HCT116 (cell line): ENCODE data around the gene BMP7. TPM values are rescaled to one million over a fixed set of nuclear protein-coding genes. Genes with fewer than 3 reads are reported as not detected.
A peak's percentile ranks its signal among the peaks of the same experiment; 100 is the strongest.

Experiments
- ATAC-seq: fragments of 200-7000 bp; cut with Tn5 transposase; 2 replicates; pipeline ENCODE4 v1.9.1; 2020; ENCODE audit warnings: mild to moderate bottlenecking, moderate library complexity
- BruUV-seq: library from RNA; stranded (reverse); fragments of 400-500 nt; replicated peaks from 2 replicates; lab custom pipeline; 2021; lab: Mats Ljungman, UMichigan
- CTCF ChIA-PET: fragments of 300-600 bp; sonication (Branson Sonifier 250); formaldehyde crosslinking; loops from one replicate; lab custom pipeline; 2021; ENCODE audit warnings: antibody characterized with exemption; lab: Charles Lee
- POLR2A ChIA-PET: fragments of 300-600, 350-600 bp; sonication (Branson Sonifier 250); formaldehyde crosslinking; loops from one replicate; lab custom pipeline; 2021; ENCODE audit warnings: antibody characterized with exemption; lab: Charles Lee
- RAD21 ChIA-PET, 2 experiments: fragments of 300-600 bp; sonication (Branson Sonifier 250); formaldehyde crosslinking; loops; one replicate each; lab custom pipeline; 2023; ENCODE audit warnings: low total read pairs in 2 of 2; ENCODE audit not compliant: uncharacterized antibody in 2 of 2, unreplicated experiment in 2 of 2, low non-redundant PET in 1 of 2; lab: Charles Lee
- DNase-seq: peaks from one replicate; pipeline ENCODE4 v3.0.0-alpha.2; 2010; ENCODE audit warnings: low read depth, low spot score
- H2AFZ ChIP-seq: fragments of 200-600 bp; shearing (Covaris generic), sonication (generic); 2 replicates; pipeline ENCODE4 v1.6.1; 2017; ENCODE audit warnings: low read depth, mixed run types, mixed read lengths, antibody characterized with exemption, low read length; ENCODE audit not compliant: poor library complexity, severe bottlenecking
- H3K27ac ChIP-seq: 2 replicates; pipeline ENCODE4 v1.5.1; 2012; ENCODE audit warnings: low read depth, low read length
- H3K27me3 ChIP-seq: fragments of 200-600 bp; sonication (generic); 2 replicates; pipeline ENCODE4 v1.6.1; 2016; ENCODE audit warnings: mixed run types, low read length, mixed read lengths; ENCODE audit not compliant: insufficient read depth
- H3K36me3 ChIP-seq, 2 experiments: fragments of 200-500 bp in 1 of 2; fragments of 200-600 bp in 1 of 2; sonication (Bioruptor generic) in 1 of 2; sonication (generic) in 1 of 2; 2 replicates each; pipeline versions ENCODE4 v1.5.1 to v1.6.1; 2014 to 2016; ENCODE audit warnings: low read length in 2 of 2, inconsistent platforms in 1 of 2, mixed read lengths in 1 of 2, mixed run types in 1 of 2; ENCODE audit not compliant: insufficient read depth in 2 of 2, control insufficient read depth in 1 of 2
- H3K4me1 ChIP-seq, 2 experiments: fragments of 200-600 bp in 1 of 2; sonication (generic) in 1 of 2; 2 replicates each; pipeline versions ENCODE4 v1.5.1 to v1.6.1; 2012 to 2017; ENCODE audit warnings: low read length in 2 of 2, inconsistent platforms in 1 of 2, mild to moderate bottlenecking in 1 of 2, mixed read lengths in 1 of 2, mixed run types in 1 of 2, moderate library complexity in 1 of 2; ENCODE audit not compliant: insufficient read depth in 2 of 2, control insufficient read depth in 1 of 2
- H3K4me2 ChIP-seq: fragments of 200-600 bp; sonication (generic); 2 replicates; pipeline ENCODE4 v1.6.1; 2017; ENCODE audit warnings: mixed run types, low read length, mixed read lengths
- H3K4me3 ChIP-seq, 2 experiments: fragments of 200-600 bp in 1 of 2; sonication (generic) in 1 of 2; replicated peaks in 1 of 2; 2 replicates each; pipeline ENCODE4 v1.5.1; 2011 to 2016; ENCODE audit warnings: low read length in 2 of 2, control low read depth in 1 of 2, low read depth in 1 of 2, mild to moderate bottlenecking in 1 of 2, mixed read lengths in 1 of 2, mixed run types in 1 of 2
- H3K79me2 ChIP-seq: fragments of 200-600 bp; sonication (generic); 2 replicates; pipeline ENCODE4 v1.6.1; 2017; ENCODE audit warnings: mild to moderate bottlenecking, mixed run types, low read length, moderate library complexity, mixed read lengths; ENCODE audit not compliant: insufficient read depth
- H3K9ac ChIP-seq: fragments of 200-600 bp; sonication (generic); 2 replicates; pipeline ENCODE4 v1.6.1; 2016; ENCODE audit warnings: low read length, mixed read lengths
- H3K9me2 ChIP-seq: fragments of 200-600 bp; sonication (generic), shearing (Covaris generic); 2 replicates; pipeline ENCODE4 v1.6.1; 2017; ENCODE audit warnings: mixed run types, mild to moderate bottlenecking, moderate library complexity; ENCODE audit not compliant: insufficient read depth
- H3K9me3 ChIP-seq, 2 experiments: fragments of 200-500 bp in 1 of 2; fragments of 200-600 bp in 1 of 2; sonication (Bioruptor generic) in 1 of 2; sonication (generic) in 1 of 2; 2 replicates each; pipeline ENCODE4 v1.6.1; 2014 to 2017; ENCODE audit warnings: low read length in 2 of 2, mixed read lengths in 2 of 2, inconsistent platforms in 1 of 2, low read depth in 1 of 2, mild to moderate bottlenecking in 1 of 2, mixed run types in 1 of 2, moderate library complexity in 1 of 2; ENCODE audit not compliant: control insufficient read depth in 1 of 2, insufficient read depth in 1 of 2
- H4K20me1 ChIP-seq: fragments of 200-600 bp; sonication (generic), shearing (Covaris generic); 2 replicates; pipeline ENCODE4 v1.6.1; 2017; ENCODE audit warnings: mixed run types, mild to moderate bottlenecking, moderate library complexity; ENCODE audit not compliant: insufficient read depth
- CBX3 ChIP-seq: IDR thresholded peaks from 2 replicates; pipeline ENCODE4 v1.6.1; 2012; ENCODE audit warnings: low read depth
- ELF1 ChIP-seq: IDR thresholded peaks from 2 replicates; pipeline ENCODE4 v1.6.1; 2012; ENCODE audit warnings: low read depth, borderline replicate concordance
- EZH2 ChIP-seq: fragments of 200-600 bp; sonication (generic); IDR thresholded peaks from 2 replicates; pipeline ENCODE4 v1.6.1; 2017; ENCODE audit warnings: antibody characterized with exemption, mixed run types
- FOSL1 ChIP-seq: IDR thresholded peaks from 2 replicates; pipeline ENCODE4 v1.6.1; 2012; ENCODE audit warnings: low read depth
- JUND ChIP-seq: IDR thresholded peaks from 2 replicates; pipeline ENCODE4 v1.6.1; 2012
- POLR2A ChIP-seq: IDR thresholded peaks from 2 replicates; pipeline ENCODE4 v1.7.0; 2011; ENCODE audit warnings: borderline replicate concordance; ENCODE audit not compliant: insufficient read depth, insufficient read length; ENCODE audit errors: extremely low read depth
- RAD21 ChIP-seq: IDR thresholded peaks from 2 replicates; pipeline ENCODE4 v1.6.1; 2012; ENCODE audit warnings: low read depth, mild to moderate bottlenecking
- SIN3A ChIP-seq: IDR thresholded peaks from 2 replicates; pipeline ENCODE4 v1.6.1; 2012; ENCODE audit warnings: low read depth
- SP1 ChIP-seq: IDR thresholded peaks from 2 replicates; pipeline ENCODE4 v1.6.1; 2012; ENCODE audit warnings: low read depth
- SRF ChIP-seq: IDR thresholded peaks from 2 replicates; pipeline ENCODE4 v1.6.1; 2012; ENCODE audit warnings: low read depth
- TCF7L2 ChIP-seq: IDR thresholded peaks from 2 replicates; pipeline ENCODE4 v1.7.0; 2011; ENCODE audit warnings: borderline replicate concordance, inconsistent platforms; ENCODE audit not compliant: insufficient read depth, insufficient read length; ENCODE audit errors: extremely low read depth
- YY1 ChIP-seq: IDR thresholded peaks from 2 replicates; pipeline ENCODE4 v1.6.1; 2011; ENCODE audit warnings: low read length, low read depth, moderate library complexity, mild to moderate bottlenecking; ENCODE audit not compliant: insufficient replicate concordance; ENCODE audit errors: extremely low read depth
- ZFX ChIP-seq: fragments of 450-650 bp; IDR thresholded peaks from 2 replicates; pipeline ENCODE4 v1.6.1; 2017
- ZNF274 ChIP-seq: fragments of 200-500 bp; sonication (Bioruptor generic); IDR thresholded peaks from 2 replicates; pipeline ENCODE4 v1.6.1; 2014; ENCODE audit warnings: mild to moderate bottlenecking, low read depth, low read length, inconsistent platforms
- intact Hi-C: fragments of 100-400 bp; cut with micrococcal nuclease; formaldehyde crosslinking; loops from 2 replicates; pipeline ENCODE4 v1.10.0; 2022
- total RNA-seq: library from RNA; stranded (reverse); gene quantifications from one replicate; pipeline ENCODE4 v1.2.1, GENCODE V29; 2021; ENCODE audit not compliant: unreplicated experiment
- TF ChIP-seq, protein P1 (sequence below), 3 experiments: fragments of 200-600 bp in 1 of 3; sonication (generic) in 1 of 3; IDR thresholded peaks in 2 of 3; conservative IDR thresholded peaks in 1 of 3; 2 replicates each; pipeline ENCODE4 v1.5.1; 2012 to 2017; ENCODE audit warnings: low read depth in 2 of 3, low read length in 2 of 3, antibody characterized with exemption in 1 of 3, borderline replicate concordance in 1 of 3, control low read depth in 1 of 3, mild to moderate bottlenecking in 1 of 3, mixed read lengths in 1 of 3, mixed run types in 1 of 3, moderate library complexity in 1 of 3; ENCODE audit not compliant: insufficient read depth in 1 of 3
- TF ChIP-seq, protein P2 (sequence below): IDR thresholded peaks from 2 replicates; pipeline ENCODE4 v1.6.1; 2012

BMP7 gene
- total RNA-seq, 1 experiment from 2014 or later = 7.0 TPM

DNA sequence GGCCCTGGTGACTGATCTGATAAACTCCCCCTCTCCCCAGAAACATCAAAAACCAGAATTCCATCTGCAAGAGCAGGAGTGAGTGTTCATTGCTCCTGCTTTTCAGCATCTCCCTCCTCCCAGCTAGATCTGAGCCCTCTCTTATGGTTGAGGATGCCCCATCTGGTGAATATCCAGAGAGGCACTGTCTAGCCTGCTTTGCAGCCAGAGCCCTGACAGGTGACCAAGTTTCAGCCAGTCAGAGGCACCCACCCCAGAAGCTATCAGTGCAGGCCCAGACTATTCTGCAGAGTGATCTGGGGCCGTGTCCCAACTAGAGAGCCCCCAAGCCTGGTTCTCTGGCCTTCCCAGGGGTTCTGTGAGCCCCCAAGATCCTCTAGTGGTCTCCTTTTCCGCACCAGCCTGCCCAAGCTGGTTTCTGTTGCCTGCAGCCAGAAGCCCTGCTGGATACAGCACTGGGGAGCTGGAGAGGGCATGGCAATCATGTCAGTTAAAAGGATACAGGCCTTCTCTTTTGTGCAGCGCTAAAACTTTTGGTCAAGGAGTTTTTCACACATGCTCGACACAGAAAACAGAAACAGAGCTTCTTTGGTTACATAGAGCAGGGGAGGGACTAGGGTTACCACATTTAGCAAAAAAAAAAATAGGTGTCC is 6.6 kb upstream of the BMP7 start:
- intact Hi-C loops = no loop called here
- peak; percentile 90 for ATAC-seq
- no peaks in the 10 kb centered on the region for H3K27me3 ChIP-seq
- no TSS peak for BruUV-seq
- ChIA-PET RAD21 (interaction anchor here in 1 of 2 experiments (1.4 kb wide), 1 partner anchor 60 kb away, joined by 3 read pairs; no protein-coding TSS in a partner anchor), CTCF (no interaction called here), POLR2A (no interaction called here)
- H4K20me1 ChIP-seq = no peaks in the 10 kb centered on the region
- H3K9me2 ChIP-seq = no peaks in the 10 kb centered on the region
- DNase-seq = no peak
- no peaks in the 10 kb centered on the region for H3K79me2 ChIP-seq
- H3K9ac ChIP-seq = no peak overlapping the region
- no peaks in the 10 kb centered on the region for H3K4me1 ChIP-seq
- no peaks in the 10 kb centered on the region for H3K9me3 ChIP-seq
- H3K36me3 ChIP-seq = no peaks in the 10 kb centered on the region
- H2AFZ ChIP-seq = no peak overlapping the region
- H3K27ac ChIP-seq = no peak overlapping the region
- H3K4me2 ChIP-seq = no peak overlapping the region
- no peak overlapping the region for H3K4me3 ChIP-seq
- no peak for TF ChIP-seq TCF7L2
- no peak for TF ChIP-seq ZNF274
- TF ChIP-seq ZFX = no peak
- no peak for TF ChIP-seq YY1
- TF ChIP-seq EZH2 = no peak
- TF ChIP-seq, protein P1, sequence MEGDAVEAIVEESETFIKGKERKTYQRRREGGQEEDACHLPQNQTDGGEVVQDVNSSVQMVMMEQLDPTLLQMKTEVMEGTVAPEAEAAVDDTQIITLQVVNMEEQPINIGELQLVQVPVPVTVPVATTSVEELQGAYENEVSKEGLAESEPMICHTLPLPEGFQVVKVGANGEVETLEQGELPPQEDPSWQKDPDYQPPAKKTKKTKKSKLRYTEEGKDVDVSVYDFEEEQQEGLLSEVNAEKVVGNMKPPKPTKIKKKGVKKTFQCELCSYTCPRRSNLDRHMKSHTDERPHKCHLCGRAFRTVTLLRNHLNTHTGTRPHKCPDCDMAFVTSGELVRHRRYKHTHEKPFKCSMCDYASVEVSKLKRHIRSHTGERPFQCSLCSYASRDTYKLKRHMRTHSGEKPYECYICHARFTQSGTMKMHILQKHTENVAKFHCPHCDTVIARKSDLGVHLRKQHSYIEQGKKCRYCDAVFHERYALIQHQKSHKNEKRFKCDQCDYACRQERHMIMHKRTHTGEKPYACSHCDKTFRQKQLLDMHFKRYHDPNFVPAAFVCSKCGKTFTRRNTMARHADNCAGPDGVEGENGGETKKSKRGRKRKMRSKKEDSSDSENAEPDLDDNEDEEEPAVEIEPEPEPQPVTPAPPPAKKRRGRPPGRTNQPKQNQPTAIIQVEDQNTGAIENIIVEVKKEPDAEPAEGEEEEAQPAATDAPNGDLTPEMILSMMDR (IDR thresholded peaks at IDR 0.05 in 2 of 3, conservative IDR thresholded peaks at IDR 0.05 in 1 of 3; ENCODE audit: borderline replicate concordance in 1 of 3, insufficient read depth in 1 of 3, low read depth in 2 of 3, low read length in 2 of 3) = no peak
- TF ChIP-seq JUND = no peak
- TF ChIP-seq FOSL1 = no peak
- TF ChIP-seq CBX3 = no peak
- TF ChIP-seq, protein P2, sequence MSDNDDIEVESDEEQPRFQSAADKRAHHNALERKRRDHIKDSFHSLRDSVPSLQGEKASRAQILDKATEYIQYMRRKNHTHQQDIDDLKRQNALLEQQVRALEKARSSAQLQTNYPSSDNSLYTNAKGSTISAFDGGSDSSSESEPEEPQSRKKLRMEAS = no peak
- no peak for TF ChIP-seq ELF1
- TF ChIP-seq SP1 = no peak
- TF ChIP-seq POLR2A = no peak
- TF ChIP-seq SRF = no peak
- TF ChIP-seq RAD21 = no peak
- no peak for TF ChIP-seq SIN3A
